NCI-H187 (cell line): ENCODE measurements around the gene RPA4.
"Not testable (repeated sequence)": the region's sequence is repeated elsewhere in the genome, so short reads cannot be mapped to it uniquely, and the experiment has no call there.

ENCODE experiments used
- DNase-seq, 2 experiments: peaks; one replicate each; lab custom pipeline; 2025; lab: John Stamatoyannopoulos, UW

The RPA4 gene, protein sequence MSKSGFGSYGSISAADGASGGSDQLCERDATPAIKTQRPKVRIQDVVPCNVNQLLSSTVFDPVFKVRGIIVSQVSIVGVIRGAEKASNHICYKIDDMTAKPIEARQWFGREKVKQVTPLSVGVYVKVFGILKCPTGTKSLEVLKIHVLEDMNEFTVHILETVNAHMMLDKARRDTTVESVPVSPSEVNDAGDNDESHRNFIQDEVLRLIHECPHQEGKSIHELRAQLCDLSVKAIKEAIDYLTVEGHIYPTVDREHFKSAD

DNA sequence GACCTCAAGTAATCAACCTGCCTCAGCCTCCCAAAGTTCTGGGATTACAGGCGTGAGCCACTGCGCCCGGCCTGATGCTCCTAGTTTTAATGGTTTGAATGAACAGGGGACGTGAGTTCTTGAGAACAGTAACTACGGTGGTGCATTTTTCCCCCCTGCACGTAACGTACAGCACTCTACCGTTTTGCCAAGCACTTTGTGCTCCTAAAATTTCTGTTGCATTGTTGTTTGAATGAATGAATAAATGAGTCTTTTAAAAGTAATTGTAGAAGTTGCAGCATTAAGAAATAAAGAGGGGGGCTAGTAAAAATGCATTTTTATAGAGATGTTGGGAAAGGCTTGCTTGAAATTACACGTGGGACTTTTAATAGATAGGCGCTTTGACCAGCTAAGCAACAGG, at the start of gene RPA4:
TSS of gene RPA4 (plus strand) at position 301 of the 400 bp plus-strand sequence. CDS start 403 bp downstream, outside the sequence.
- DNase-seq = no peak

DNA sequence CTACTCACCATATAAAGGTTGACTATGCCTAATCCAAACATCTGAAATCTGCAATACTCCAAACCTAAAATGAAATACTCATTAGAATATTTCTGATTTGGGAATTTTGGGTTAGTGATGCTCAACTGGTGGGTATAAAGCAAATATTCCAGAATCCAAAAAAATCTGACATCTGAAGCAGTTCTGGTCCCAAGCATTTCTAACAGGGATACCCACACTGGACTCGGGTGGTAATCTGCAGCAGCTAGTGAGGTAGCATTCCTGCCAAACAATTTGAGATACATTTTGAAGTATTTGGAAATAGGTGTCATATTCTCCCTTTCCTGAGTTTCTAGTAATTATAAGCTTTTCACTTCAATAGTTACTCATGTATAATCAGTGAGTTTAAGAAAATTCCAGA, 49.6 kb upstream of the RPA4 start:
- DNase-seq = no peak

DNA sequence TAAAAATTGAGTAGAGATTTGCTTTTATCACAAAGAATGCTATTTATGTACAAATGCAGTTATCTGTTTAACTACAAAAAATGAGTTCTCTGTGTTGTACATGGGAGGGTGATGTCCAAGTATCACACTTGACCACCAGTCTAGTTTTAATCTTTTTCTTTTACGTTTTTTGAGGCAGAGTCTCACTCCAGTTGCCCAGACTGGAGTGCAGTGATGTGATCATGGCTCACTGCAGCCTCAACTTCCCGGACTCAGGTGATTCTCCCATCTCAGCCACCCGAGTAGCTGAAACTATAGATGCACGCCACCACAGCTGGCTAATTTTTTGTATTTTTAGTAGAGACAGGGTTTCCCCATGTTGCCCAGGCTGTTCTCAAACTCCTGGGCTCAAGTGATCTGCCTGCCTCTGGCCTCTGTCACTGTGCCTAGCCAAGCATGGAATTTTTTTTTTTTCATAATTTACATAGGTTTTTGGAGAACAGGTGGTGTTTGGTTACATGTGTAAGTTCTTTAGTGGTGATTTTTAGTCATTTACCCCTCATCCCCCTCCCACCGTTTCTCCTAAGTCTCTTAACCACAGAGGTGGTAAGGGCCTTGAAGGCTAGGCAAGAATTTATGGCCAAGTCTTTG, 47.9 kb upstream of the RPA4 start:
- no peak for DNase-seq

DNA sequence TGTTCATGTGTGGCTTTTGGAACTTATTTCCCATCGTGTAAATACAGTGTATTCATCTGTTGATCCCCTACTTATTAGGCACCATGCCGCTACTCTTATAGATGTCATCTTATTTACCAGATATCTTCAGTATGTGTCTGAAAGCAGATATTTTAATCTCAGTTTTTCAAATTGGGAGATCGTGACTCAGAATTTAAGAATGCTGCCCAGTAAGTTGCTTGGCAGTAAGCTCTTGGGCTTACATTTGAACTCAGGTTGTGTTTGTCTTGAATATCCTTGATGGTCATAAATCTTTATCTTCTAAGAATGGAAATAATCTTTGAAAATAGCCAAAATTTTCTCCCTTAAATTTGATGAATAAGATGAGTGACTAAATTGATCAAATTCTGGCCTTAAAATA, 45.9 kb upstream of the RPA4 start:
- no peak for DNase-seq

DNA sequence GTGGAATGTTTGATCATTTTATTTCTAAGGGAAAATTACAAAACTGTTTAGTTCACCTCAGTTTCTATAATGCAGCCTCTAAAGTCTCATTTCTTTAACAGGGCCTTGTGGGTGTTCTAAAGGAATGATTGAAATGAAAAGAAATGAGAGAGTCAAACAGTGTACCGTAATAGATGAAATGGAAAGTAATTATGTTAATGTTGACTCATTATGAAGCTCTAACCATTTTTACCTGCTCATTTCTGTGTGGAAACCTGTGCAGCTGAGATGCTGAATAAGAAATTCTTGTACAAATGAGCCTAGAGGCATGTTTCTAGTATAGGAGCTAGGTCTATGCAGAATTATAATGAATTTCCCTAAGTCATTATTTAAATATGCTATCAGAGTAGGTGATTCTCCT, 45.2 kb upstream of the RPA4 start:
- no peak for DNase-seq

- no peak for DNase-seq
Observed at GRCh38 chrX:96841325-96841724, 42.4 kb upstream of the RPA4 start.

DNA sequence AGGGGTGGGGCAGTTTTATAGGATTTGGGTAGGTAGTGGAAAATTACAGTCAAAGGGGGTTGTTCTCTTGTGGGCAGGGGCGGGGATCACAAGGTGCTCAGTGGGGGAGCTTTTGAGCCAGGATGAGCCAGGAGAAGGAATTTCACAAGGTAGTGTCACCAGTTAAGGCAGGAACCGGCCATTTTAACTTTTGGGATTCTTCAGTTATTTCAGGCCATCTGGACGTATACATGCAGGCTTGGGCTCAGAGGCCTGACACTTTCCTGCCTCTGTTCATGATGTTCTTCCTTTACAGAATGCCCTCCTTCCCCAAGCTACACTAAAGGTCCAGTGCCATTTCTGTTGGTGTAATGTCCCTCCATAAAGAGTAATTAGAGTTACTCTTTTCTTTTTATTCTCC, 41.8 kb upstream of the RPA4 start:
- DNase-seq = not testable (repeated sequence)

DNA sequence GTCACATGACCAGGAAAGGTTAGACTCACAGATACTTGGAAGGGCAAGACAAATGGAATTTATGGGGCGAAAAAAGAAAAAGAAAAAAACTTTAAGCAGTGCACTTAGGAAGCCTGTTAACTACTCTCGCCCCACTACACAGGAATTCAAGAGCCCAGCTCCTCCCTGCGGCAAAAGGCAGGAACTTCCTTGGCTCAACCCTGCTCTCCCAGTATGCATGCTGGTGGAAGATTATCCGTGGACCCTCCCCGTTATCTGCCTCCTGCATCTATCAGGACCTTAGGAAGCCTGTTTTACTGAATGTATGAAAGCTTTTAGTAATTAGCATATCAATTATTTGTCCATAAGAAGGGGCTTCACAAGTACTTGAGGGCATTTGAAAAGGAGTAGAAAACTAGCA, 40.1 kb upstream of the RPA4 start:
- DNase-seq = no peak

DNA sequence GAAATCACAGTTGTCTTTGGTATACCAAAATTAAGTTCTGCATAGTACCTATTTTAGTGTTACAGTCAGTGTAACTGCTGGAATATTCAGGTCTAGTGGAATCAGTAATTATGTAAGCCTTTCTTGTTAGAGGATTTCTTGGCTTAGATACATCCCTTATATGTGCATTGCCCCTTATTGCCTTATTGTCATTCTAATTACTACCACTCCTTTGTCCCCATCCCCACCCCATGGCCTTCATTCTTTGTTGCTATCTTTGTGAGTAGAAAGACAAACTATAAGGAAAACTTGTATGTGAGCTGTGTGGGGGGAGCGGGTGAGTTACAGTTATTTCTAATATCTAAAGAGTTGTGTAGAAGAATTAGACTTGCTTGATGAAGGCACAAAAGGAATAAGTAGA, 36.9 kb upstream of the RPA4 start:
- no peak for DNase-seq

DNA sequence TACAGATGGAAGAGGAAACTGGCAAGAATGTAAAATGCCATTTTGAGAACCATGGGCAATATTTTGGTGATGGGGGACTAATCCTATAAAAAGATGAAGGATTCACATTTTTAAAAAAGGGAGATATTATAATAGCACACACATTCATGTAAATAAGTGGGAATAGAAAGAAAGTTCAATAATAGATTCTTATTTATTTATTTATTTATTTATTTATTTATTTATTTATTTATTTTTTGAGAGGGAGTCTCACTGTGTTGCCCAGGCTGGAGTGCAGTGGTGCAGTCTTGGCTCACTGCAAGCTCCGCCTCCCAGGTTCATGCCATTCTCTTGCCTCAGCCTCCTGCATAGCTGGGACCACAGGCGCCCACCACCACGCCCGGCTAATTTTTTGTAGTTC, 24.3 kb upstream of the RPA4 start:
- DNase-seq = not testable (repeated sequence)

GRCh38 chrX:96861218-96861617, 22.5 kb upstream of the RPA4 start:
- DNase-seq = no peak

DNA sequence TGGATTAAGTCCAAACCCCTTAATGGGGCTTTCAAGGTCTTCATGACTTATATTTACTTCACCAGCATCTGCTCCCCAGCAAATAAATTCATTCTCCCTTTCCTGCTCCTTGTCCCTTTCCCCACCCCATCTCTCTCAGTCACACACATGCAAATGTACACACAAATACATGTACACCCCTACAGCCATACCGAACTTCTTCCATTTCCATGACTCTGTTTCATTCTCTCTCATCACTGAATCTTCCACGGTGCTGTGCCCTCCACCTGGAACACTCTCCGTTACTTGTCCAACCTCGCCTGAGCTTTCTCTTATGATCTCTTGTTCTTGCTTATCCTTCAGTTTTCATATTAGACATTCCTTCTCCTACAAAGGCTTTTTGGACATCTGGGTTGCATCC, 22.0 kb upstream of the RPA4 start:
- no peak for DNase-seq

DNA sequence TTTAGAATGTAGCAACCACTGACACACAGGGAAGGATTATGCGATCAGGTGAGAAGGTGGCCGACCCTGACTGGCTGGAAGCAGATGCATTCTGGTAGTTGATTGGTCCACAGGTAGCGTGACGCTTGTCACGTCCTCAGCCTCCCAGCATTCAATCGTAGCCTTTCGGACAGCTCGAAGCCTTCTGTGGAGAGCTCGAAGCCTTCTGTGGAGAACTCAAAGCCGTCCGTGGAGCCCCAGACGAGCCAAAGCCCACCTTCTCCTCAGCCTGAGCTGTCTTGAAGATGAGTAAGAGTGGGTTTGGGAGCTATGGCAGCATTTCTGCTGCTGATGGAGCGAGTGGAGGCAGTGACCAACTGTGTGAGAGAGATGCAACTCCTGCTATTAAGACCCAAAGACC, 319 bp downstream of the RPA4 start:
- no peak for DNase-seq

GRCh38 chrX:96889726-96890125, 6.0 kb downstream of the RPA4 start:
- DNase-seq = no peak

DNA sequence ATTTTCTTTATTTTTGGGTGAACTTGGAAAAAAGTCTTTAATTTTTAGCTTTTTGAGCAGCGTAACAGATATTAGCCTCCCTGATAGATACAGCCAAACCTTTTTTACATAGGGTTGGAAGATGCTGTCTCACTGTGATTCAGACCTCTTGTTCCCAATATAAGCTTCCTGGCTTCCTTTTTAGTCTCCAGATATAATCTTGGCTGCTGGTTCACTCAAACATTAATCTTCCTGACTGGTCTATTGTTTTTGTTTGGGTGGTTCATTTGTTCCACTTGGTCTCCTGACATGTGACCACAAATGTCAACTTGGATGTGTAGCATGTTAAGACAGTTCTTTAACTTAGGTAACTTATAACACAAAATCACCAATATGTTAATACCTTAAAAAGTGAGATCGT, 23.0 kb downstream of the RPA4 start:
- no peak for DNase-seq

DNA sequence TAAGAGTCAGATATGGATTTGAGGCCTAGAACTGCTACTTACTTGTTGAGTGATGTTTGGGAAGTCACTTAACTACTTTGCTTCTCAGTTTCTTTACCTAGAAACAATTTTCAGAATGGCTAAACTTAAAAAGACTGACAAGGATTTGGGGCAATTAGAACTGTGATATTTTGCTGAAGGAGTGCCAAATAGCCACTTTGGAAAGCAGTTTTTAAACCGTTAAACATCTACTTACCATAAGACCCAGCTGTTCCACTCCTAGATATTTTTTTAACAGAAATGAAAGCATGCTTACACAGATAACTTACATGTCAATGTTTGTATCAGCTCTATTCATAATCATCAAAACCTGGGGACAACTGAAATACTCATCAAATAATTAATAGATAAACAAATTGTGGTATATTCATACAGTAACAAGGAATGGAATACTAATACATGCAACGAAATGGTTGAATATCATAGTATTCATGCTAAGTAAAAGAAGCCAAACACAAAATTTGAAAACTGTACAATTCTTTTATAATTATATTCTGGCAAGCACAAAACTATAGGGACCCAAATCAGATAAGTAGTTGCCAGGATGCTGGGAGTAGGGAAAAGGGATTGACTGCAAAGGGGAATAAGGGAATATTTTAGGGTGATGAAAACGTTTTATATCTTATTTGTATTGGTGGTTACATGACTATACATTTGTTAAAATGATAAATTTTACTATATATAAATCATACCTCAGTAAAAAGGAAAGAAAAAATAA, 24.0 kb downstream of the RPA4 start:
- no peak for DNase-seq

- DNase-seq = no peak
Observed at GRCh38 chrX:96909291-96909690, 25.6 kb downstream of the RPA4 start.

GRCh38 chrX:96918864-96919263, 35.2 kb downstream of the RPA4 start:
- no peak for DNase-seq

- DNase-seq = no peak
Observed at GRCh38 chrX:96919672-96920071, 36.0 kb downstream of the RPA4 start.

DNA sequence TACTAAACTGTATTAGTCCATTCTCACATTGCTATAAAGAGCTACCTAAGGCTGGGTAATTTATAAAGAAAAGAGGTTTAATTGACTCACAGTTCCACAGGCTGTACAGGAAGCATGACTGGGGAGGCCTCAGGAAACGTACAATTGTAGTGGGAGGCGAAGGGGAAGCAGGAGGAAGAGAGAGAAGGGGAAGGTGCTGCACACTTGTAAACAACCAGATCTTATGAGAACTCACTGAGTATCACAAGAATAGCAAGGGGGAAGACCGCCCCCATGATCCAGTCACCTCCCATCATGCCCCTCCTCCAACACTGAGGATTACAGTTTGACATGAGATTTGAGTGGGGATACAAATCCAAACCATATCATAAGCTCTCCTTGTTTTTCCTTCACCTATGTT, 40.9 kb downstream of the RPA4 start:
- DNase-seq = no peak

- no peak for DNase-seq
Observed at GRCh38 chrX:96929036-96929435, 45.3 kb downstream of the RPA4 start.
